WTC11 (cell line): Measurements from ENCODE around the gene SLCO4A1. TPM values are rescaled to one million over a fixed set of nuclear protein-coding genes. Genes with fewer than 3 reads are reported as not detected.

ENCODE experiments used
- ATAC-seq: fragments of 200-7000 bp; cut with Tn5 transposase; 2 replicates; pipeline ENCODE4 v1.10.0; 2021; ENCODE audit warnings: mild to moderate bottlenecking, moderate library complexity
- CTCF ChIA-PET: fragments of 300-600 bp; sonication (Branson Sonifier 250); formaldehyde crosslinking; loops from one replicate; lab custom pipeline; 2021; ENCODE audit warnings: antibody characterized with exemption; lab: Charles Lee
- POLR2A ChIA-PET: fragments of 350-600 bp; sonication (Branson Sonifier 250); formaldehyde crosslinking; loops from one replicate; lab custom pipeline; 2021; ENCODE audit warnings: antibody characterized with exemption; lab: Charles Lee
- DNase-seq: peaks from one replicate; pipeline ENCODE4 v3.0.0; 2021; ENCODE audit warnings: low spot score
- H3K27ac Mint-ChIP-seq: 2 replicates; pipeline ENCODE4 v1.8.0; 2021; ENCODE audit warnings: mixed read lengths
- H3K27me3 Mint-ChIP-seq: 2 replicates; pipeline ENCODE4 v1.8.0; 2021; ENCODE audit warnings: low read depth, mild to moderate bottlenecking, moderate library complexity, mixed read lengths
- H3K36me3 Mint-ChIP-seq: 2 replicates; pipeline ENCODE4 v1.8.0; 2021; ENCODE audit warnings: mixed read lengths
- H3K4me1 Mint-ChIP-seq: 2 replicates; pipeline ENCODE4 v1.8.0; 2022; ENCODE audit warnings: mixed read lengths
- H3K4me3 Mint-ChIP-seq: 2 replicates; pipeline ENCODE4 v1.8.0; 2021; ENCODE audit warnings: mild to moderate bottlenecking, moderate library complexity, mixed read lengths
- H3K9me3 Mint-ChIP-seq: 2 replicates; pipeline ENCODE4 v1.8.0; 2021; ENCODE audit warnings: mixed read lengths
- ETV6 ChIP-seq: sonication (generic); formaldehyde crosslinking; IDR thresholded peaks from 2 replicates; pipeline ENCODE4 v1.8.1; 2022; ENCODE audit warnings: mild to moderate bottlenecking, missing genetic modification reagents
- JUN ChIP-seq: sonication (generic); formaldehyde crosslinking; IDR thresholded peaks from 2 replicates; pipeline ENCODE4 v1.8.0; 2023; ENCODE audit warnings: mild to moderate bottlenecking, missing genetic modification reagents
- KAT7 ChIP-seq: sonication (generic); formaldehyde crosslinking; IDR thresholded peaks from 2 replicates; pipeline ENCODE4 v1.8.1; 2023; ENCODE audit warnings: missing genetic modification reagents, mild to moderate bottlenecking, borderline replicate concordance
- MYBL2 ChIP-seq: sonication (generic); formaldehyde crosslinking; IDR thresholded peaks from 2 replicates; pipeline ENCODE4 v1.8.1; 2023; ENCODE audit warnings: mild to moderate bottlenecking, moderate library complexity, missing genetic modification reagents
- NFYB ChIP-seq: sonication (generic); formaldehyde crosslinking; conservative IDR thresholded peaks from 2 replicates; pipeline ENCODE4 v1.8.0; 2022; ENCODE audit warnings: low read depth, missing genetic modification reagents
- NR2C2 ChIP-seq: sonication (generic); formaldehyde crosslinking; IDR thresholded peaks from 2 replicates; pipeline ENCODE4 v1.8.0; 2022; ENCODE audit warnings: mild to moderate bottlenecking, missing genetic modification reagents
- PRRX2 ChIP-seq: fragments of 250-450 bp; sonication (Bioruptor Pico); IDR thresholded peaks from 2 replicates; pipeline ENCODE4 v1.8.0; 2021; ENCODE audit warnings: mild to moderate bottlenecking
- SMAD4 ChIP-seq: sonication (generic); formaldehyde crosslinking; IDR thresholded peaks from 2 replicates; pipeline ENCODE4 v1.8.0; 2022; ENCODE audit warnings: mild to moderate bottlenecking, missing genetic modification reagents
- ZBTB21 ChIP-seq: sonication (generic); formaldehyde crosslinking; IDR thresholded peaks from 2 replicates; pipeline ENCODE4 v1.8.1; 2023; ENCODE audit warnings: mild to moderate bottlenecking, missing genetic modification reagents, borderline replicate concordance
- total RNA-seq: library from RNA; stranded (reverse); gene quantifications from 3 replicates; pipeline ENCODE4 v1.2.3, GENCODE V29; 2021
- TF ChIP-seq, protein P1 (sequence below): sonication (generic); formaldehyde crosslinking; IDR thresholded peaks from 2 replicates; pipeline ENCODE4 v1.8.1; 2022; ENCODE audit warnings: mild to moderate bottlenecking, moderate library complexity, missing genetic modification reagents
- TF ChIP-seq, protein P2 (sequence below): sonication (generic); formaldehyde crosslinking; IDR thresholded peaks from 2 replicates; pipeline ENCODE4 v1.8.0; 2023; ENCODE audit warnings: missing genetic modification reagents
- TF ChIP-seq, protein P3 (sequence below): fragments of 250-450 bp; sonication (Bioruptor Pico); IDR thresholded peaks from 2 replicates; pipeline ENCODE4 v1.8.0; 2021; ENCODE audit warnings: mild to moderate bottlenecking
- TF ChIP-seq, protein P4 (sequence below): sonication (generic); formaldehyde crosslinking; conservative IDR thresholded peaks from 2 replicates; pipeline ENCODE4 v1.8.1; 2023; ENCODE audit warnings: mild to moderate bottlenecking, low read depth, missing genetic modification reagents, moderate library complexity
- TF ChIP-seq, protein P5 (sequence below): fragments of 250-450 bp; sonication (Bioruptor Pico); conservative IDR thresholded peaks from 2 replicates; pipeline ENCODE4 v1.9.0; 2021; ENCODE audit warnings: mild to moderate bottlenecking
- TF ChIP-seq, protein P6 (sequence below): sonication (generic); formaldehyde crosslinking; IDR thresholded peaks from 2 replicates; pipeline ENCODE4 v1.8.1; 2022; ENCODE audit warnings: mild to moderate bottlenecking, missing genetic modification reagents, moderate library complexity, borderline replicate concordance
- TF ChIP-seq, protein P7 (sequence below): sonication (generic); formaldehyde crosslinking; IDR thresholded peaks from 2 replicates; pipeline ENCODE4 v1.8.1; 2023; ENCODE audit warnings: mild to moderate bottlenecking, missing genetic modification reagents, moderate library complexity
- TF ChIP-seq, protein P8 (sequence below): sonication (generic); formaldehyde crosslinking; IDR thresholded peaks from 2 replicates; pipeline ENCODE4 v1.8.1; 2022; ENCODE audit warnings: low read depth, missing genetic modification reagents, borderline replicate concordance

Gene SLCO4A1
- total RNA-seq, 1 experiment from 2014 or later = 19.9 TPM

DNA sequence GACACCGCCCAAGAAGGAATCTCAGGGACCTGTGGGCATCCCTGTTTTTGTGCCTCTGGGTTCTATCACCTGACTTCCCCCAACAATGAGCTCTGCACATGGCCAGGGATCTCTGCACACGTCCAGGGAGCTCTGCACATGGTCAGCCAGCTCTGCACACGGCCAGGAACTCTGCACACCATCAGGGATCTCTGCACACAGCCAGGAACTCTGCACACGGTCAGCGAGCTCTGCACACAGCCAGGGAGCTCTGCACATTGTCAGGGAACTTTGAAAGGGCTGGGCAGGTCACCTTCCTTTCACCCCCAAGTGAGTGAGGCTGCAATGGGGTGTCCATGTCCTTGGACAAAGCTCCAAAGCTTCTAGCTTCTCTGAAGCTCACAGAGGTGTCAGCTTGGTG, 5.2 kb upstream of the SLCO4A1 start:
- no peak for ATAC-seq
- Mint-ChIP-seq H3K27ac (no peak overlapping the region), H3K4me1 (peaks cover 14% of the 10 kb centered on the region), H3K9me3 (no peaks in the 10 kb centered on the region), H3K36me3 (no peaks in the 10 kb centered on the region), H3K4me3 (no peak overlapping the region), H3K27me3 (peaks cover 28% of the 10 kb centered on the region)
- DNase-seq = no peak
- ChIA-PET CTCF (interaction anchor here (0.6 to 1.6 kb wide), 3 partner anchors 32 to 236 kb away, joined by 3 to 4 read pairs (median 4); no protein-coding TSS in a partner anchor), POLR2A (no interaction called here)
- TF ChIP-seq, protein P1, sequence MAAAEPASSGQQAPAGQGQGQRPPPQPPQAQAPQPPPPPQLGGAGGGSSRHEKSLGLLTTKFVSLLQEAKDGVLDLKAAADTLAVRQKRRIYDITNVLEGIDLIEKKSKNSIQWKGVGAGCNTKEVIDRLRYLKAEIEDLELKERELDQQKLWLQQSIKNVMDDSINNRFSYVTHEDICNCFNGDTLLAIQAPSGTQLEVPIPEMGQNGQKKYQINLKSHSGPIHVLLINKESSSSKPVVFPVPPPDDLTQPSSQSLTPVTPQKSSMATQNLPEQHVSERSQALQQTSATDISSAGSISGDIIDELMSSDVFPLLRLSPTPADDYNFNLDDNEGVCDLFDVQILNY (CRISPR knock-in tag) = no peak
- TF ChIP-seq SMAD4 (CRISPR knock-in tag) (no peak), NFYB (CRISPR knock-in tag) (no peak), KAT7 (no peak), ZBTB21 (CRISPR knock-in tag) (no peak), NR2C2 (CRISPR knock-in tag) (no peak), ETV6 (no peak), PRRX2 (CRISPR knock-in tag) (no peak), MYBL2 (CRISPR knock-in tag) (no peak), JUN (no peak)
- TF ChIP-seq, protein P2, sequence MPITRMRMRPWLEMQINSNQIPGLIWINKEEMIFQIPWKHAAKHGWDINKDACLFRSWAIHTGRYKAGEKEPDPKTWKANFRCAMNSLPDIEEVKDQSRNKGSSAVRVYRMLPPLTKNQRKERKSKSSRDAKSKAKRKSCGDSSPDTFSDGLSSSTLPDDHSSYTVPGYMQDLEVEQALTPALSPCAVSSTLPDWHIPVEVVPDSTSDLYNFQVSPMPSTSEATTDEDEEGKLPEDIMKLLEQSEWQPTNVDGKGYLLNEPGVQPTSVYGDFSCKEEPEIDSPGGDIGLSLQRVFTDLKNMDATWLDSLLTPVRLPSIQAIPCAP = no peak
- TF ChIP-seq, protein P3, sequence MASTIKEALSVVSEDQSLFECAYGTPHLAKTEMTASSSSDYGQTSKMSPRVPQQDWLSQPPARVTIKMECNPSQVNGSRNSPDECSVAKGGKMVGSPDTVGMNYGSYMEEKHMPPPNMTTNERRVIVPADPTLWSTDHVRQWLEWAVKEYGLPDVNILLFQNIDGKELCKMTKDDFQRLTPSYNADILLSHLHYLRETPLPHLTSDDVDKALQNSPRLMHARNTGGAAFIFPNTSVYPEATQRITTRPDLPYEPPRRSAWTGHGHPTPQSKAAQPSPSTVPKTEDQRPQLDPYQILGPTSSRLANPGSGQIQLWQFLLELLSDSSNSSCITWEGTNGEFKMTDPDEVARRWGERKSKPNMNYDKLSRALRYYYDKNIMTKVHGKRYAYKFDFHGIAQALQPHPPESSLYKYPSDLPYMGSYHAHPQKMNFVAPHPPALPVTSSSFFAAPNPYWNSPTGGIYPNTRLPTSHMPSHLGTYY (CRISPR knock-in tag) = no peak
- TF ChIP-seq, protein P4, sequence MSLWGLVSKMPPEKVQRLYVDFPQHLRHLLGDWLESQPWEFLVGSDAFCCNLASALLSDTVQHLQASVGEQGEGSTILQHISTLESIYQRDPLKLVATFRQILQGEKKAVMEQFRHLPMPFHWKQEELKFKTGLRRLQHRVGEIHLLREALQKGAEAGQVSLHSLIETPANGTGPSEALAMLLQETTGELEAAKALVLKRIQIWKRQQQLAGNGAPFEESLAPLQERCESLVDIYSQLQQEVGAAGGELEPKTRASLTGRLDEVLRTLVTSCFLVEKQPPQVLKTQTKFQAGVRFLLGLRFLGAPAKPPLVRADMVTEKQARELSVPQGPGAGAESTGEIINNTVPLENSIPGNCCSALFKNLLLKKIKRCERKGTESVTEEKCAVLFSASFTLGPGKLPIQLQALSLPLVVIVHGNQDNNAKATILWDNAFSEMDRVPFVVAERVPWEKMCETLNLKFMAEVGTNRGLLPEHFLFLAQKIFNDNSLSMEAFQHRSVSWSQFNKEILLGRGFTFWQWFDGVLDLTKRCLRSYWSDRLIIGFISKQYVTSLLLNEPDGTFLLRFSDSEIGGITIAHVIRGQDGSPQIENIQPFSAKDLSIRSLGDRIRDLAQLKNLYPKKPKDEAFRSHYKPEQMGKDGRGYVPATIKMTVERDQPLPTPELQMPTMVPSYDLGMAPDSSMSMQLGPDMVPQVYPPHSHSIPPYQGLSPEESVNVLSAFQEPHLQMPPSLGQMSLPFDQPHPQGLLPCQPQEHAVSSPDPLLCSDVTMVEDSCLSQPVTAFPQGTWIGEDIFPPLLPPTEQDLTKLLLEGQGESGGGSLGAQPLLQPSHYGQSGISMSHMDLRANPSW (CRISPR knock-in tag) = no peak
- TF ChIP-seq, protein P5, sequence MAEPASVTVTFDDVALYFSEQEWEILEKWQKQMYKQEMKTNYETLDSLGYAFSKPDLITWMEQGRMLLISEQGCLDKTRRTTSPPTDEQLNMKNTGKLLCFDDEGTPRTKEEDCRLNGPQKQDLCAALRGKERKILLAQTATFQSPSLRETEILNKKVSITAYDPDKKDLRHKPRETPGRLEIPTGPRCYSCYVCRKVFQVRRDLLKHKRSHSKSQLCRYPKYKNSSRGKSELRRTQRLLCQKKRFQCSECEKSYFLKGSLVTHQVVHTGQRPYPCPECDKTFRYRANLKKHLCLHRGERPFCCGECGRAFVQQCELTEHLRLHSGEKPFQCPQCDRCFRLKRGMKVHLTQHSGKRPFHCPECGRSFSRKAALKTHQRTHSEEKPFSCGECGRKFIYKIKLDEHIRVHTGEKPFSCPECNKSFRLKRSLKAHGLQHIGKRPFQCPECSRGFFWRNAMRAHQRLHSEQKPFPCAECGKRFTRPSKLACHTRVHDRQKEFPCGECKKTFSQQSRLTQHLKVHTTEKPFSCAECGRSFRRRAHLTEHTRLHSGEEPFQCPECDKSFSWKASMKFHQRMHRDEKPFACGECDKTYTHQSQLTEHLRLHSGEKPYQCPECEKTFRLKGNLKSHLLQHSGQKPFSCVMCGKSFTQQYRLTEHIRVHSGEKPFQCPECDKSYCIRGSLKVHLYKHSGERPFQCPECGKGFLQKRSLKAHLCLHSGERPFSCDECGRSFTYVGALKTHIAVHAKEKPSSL (CRISPR knock-in tag) = no peak
- TF ChIP-seq, protein P6, sequence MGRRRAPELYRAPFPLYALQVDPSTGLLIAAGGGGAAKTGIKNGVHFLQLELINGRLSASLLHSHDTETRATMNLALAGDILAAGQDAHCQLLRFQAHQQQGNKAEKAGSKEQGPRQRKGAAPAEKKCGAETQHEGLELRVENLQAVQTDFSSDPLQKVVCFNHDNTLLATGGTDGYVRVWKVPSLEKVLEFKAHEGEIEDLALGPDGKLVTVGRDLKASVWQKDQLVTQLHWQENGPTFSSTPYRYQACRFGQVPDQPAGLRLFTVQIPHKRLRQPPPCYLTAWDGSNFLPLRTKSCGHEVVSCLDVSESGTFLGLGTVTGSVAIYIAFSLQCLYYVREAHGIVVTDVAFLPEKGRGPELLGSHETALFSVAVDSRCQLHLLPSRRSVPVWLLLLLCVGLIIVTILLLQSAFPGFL = no peak
- TF ChIP-seq, protein P7, sequence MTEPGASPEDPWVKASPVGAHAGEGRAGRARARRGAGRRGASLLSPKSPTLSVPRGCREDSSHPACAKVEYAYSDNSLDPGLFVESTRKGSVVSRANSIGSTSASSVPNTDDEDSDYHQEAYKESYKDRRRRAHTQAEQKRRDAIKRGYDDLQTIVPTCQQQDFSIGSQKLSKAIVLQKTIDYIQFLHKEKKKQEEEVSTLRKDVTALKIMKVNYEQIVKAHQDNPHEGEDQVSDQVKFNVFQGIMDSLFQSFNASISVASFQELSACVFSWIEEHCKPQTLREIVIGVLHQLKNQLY (CRISPR knock-in tag) = no peak
- TF ChIP-seq, protein P8, sequence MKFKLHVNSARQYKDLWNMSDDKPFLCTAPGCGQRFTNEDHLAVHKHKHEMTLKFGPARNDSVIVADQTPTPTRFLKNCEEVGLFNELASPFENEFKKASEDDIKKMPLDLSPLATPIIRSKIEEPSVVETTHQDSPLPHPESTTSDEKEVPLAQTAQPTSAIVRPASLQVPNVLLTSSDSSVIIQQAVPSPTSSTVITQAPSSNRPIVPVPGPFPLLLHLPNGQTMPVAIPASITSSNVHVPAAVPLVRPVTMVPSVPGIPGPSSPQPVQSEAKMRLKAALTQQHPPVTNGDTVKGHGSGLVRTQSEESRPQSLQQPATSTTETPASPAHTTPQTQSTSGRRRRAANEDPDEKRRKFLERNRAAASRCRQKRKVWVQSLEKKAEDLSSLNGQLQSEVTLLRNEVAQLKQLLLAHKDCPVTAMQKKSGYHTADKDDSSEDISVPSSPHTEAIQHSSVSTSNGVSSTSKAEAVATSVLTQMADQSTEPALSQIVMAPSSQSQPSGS (CRISPR knock-in tag) = no peak
